GM12878 (cell line): ENCODE results near the gene TGIF2.

Experiments
- ATF2 ChIP-seq: IDR thresholded peaks from 2 replicates; pipeline ENCODE4 v1.6.1; 2012; ENCODE audit warnings: low read length, inconsistent platforms
- CTCF ChIP-seq, 3 experiments: IDR thresholded peaks in 2 of 3; conservative IDR thresholded peaks in 1 of 3; 2 replicates each; pipeline ENCODE4 v1.5.1; 2011; ENCODE audit warnings: low read depth in 3 of 3, low read length in 3 of 3, mild to moderate bottlenecking in 3 of 3, control low read depth in 2 of 3, moderate library complexity in 2 of 3, inconsistent platforms in 1 of 3, mixed read lengths in 1 of 3; ENCODE audit not compliant: control insufficient read depth in 2 of 3, insufficient read depth in 1 of 3; ENCODE audit errors: extremely low read depth in 1 of 3
- FOS ChIP-seq: IDR thresholded peaks from 3 replicates; pipeline ENCODE4 v1.6.1; 2011; ENCODE audit warnings: borderline replicate concordance; ENCODE audit not compliant: insufficient read length; ENCODE audit errors: extremely low read depth
- GATAD2B ChIP-seq: fragments of 450-650 bp; conservative IDR thresholded peaks from 2 replicates; pipeline ENCODE4 v1.6.1; 2017; ENCODE audit warnings: low read depth, mild to moderate bottlenecking, moderate library complexity
- HDAC2 ChIP-seq: fragments of 200-600 bp; sonication (generic); IDR thresholded peaks from 2 replicates; pipeline ENCODE4 v1.6.1; 2017
- MXI1 ChIP-seq: fragments of 150-350 bp; IDR thresholded peaks from 2 replicates; pipeline ENCODE4 v1.6.1; 2011; ENCODE audit warnings: low read depth, mild to moderate bottlenecking, inconsistent platforms, low read length, improper control_type of control experiment
- NRF1 ChIP-seq: conservative IDR thresholded peaks from 2 replicates; pipeline ENCODE4 v1.6.1; 2011; ENCODE audit warnings: mild to moderate bottlenecking, low read depth, low read length, improper control_type of control experiment
- RBBP5 ChIP-seq: fragments of 200-600 bp; sonication (generic); conservative IDR thresholded peaks from 2 replicates; pipeline ENCODE4 v1.6.1; 2016
- SMC3 ChIP-seq: IDR thresholded peaks from 2 replicates; pipeline ENCODE4 v1.6.1; 2011; ENCODE audit warnings: low read length, improper control_type of control experiment, borderline replicate concordance
- YY1 ChIP-seq: IDR thresholded peaks from 2 replicates; pipeline ENCODE4 v1.6.1; 2011; ENCODE audit warnings: low read depth, mild to moderate bottlenecking, low read length
- ZBTB40 ChIP-seq: fragments of 450-650 bp; IDR thresholded peaks from 2 replicates; pipeline ENCODE4 v1.6.1; 2016; ENCODE audit warnings: mild to moderate bottlenecking, moderate library complexity, borderline replicate concordance

GRCh38 chr20:36576081-36576445, 2.7 kb downstream of the TGIF2 start:
- TF ChIP-seq NRF1 (no peak), YY1 (no peak), MXI1 (no peak), RBBP5 (no peak), HDAC2 (no peak), CTCF (IDR thresholded peaks at IDR 0.05 in 2 of 3, conservative IDR thresholded peaks at IDR 0.05 in 1 of 3; ENCODE audit: control insufficient read depth in 2 of 3, extremely low read depth in 1 of 3, insufficient read depth in 1 of 3, low read depth in 3 of 3, low read length in 3 of 3) (no peak), FOS (no peak), SMC3 (no peak), ZBTB40 (no peak), ATF2 (no peak), GATAD2B (no peak)
